Coronary artery (tissue), 2 donors: ENCODE results near the gene CHST15.

Experiments used
- DNase-seq: peaks from one replicate; pipeline ENCODE4 v3.0.0-alpha.2; 2017; ENCODE audit warnings: low spot score
- H3K27ac ChIP-seq, 2 donors: fragments of 200-600 bp; sonication (generic); one replicate each; pipeline ENCODE4 v1.5.1; 2016 to 2019
- H3K4me3 ChIP-seq: fragments of 200-600 bp; sonication (generic); 2 replicates; pipeline ENCODE4 v1.5.1; 2016; ENCODE audit warnings: mild to moderate bottlenecking, moderate library complexity
- TF ChIP-seq, protein P1 (sequence below): fragments of 200-600 bp; sonication (generic); IDR thresholded peaks from one replicate; pipeline ENCODE4 v1.5.1; 2019; ENCODE audit warnings: antibody characterized with exemption

The CHST15 gene

DNA sequence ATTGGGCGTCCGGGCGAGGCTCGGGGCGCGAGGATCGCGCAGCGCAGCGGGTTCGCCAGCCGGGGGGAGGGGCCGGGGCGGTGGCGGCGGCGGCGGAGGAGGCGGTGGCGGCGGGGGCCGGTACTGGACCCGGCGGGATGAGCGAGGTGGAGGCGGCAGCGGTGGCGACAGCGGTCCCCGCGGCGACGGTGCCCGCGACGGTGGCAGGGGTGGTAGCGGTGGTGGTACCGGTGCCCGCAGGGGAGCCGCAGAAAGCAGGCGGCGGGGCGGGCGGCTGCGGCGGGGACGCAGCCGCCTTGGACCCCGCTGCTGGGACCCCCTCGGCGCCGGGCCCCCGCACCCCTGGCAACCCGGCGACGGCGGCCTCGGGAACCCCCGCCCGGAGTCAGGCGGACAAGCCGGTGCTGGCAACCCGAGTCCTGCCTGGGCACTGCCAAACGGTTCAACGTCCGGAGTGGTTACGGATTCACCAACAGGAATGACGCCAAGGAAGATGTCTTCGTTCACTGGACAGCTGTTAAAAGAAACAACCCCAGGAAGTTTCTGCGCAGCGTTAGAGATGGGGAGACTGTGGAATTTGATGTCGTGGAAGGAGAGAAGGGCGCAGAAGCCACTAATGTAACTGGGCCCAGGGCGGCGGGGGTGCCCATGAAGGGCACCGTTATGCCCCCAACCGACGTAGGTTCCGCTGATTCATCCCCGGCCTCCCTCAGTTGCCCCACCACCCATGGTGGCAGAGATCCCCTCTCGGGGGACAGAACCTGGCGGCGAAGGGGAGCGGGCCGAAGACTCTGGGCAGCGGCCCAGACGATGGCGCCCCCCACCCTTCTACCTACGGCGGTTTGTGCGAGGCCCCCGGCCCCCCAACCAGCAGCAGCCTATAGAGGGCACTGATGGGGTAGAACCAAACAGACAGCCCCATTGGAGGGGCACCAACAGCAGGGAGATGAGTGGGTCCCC lies 101.5 kb downstream of the CHST15 start:
- Histone ChIP-seq H3K27ac (no peak overlapping the region), H3K4me3 (peak overlapping the region; percentile 43)
- TF ChIP-seq, protein P1, sequence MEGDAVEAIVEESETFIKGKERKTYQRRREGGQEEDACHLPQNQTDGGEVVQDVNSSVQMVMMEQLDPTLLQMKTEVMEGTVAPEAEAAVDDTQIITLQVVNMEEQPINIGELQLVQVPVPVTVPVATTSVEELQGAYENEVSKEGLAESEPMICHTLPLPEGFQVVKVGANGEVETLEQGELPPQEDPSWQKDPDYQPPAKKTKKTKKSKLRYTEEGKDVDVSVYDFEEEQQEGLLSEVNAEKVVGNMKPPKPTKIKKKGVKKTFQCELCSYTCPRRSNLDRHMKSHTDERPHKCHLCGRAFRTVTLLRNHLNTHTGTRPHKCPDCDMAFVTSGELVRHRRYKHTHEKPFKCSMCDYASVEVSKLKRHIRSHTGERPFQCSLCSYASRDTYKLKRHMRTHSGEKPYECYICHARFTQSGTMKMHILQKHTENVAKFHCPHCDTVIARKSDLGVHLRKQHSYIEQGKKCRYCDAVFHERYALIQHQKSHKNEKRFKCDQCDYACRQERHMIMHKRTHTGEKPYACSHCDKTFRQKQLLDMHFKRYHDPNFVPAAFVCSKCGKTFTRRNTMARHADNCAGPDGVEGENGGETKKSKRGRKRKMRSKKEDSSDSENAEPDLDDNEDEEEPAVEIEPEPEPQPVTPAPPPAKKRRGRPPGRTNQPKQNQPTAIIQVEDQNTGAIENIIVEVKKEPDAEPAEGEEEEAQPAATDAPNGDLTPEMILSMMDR: no peak
- peak; percentile 55 for DNase-seq

DNA sequence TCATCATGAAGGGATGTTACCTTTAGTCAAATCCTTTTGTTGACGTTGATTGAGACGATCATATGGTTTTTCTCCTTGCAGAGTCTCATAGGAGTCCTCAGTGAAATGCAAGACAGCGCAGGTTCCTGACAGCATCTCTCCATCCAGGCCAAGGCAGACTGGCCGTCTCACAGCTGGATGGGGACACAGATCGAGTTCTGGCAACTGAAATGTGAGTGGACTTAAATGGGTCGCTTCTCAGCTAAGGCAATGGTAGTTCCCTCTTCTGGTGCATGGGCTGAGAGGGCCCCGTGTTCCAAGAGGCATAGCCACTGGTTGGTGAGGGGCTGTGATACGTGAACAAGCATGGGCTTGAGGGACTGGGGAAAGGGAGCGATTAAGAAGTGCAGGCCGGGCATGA lies 102.5 kb downstream of the CHST15 start:
- Histone ChIP-seq H3K4me3 (no peak overlapping the region), H3K27ac (no peak overlapping the region)
- DNase-seq: peak; percentile 63
- TF ChIP-seq, protein P1: no peak

DNA sequence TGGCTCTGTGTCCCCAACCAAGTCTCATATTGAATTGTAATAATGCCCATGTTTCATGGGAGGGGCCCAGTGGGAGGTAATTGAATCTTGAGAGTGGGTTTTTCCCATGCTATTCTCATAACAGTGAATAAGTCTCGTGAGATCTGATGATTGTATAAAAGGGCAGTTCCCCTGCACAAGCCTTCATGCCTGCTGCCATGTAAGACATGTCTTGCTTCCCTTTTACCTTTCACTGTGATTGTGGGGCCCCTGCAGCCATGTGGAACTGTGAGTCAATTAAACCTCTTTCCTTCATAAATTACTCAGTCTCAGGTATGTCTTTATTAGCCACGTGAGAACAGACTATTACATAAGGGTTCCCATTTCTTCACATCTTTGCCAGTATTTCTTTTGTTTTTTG lies 104.7 kb downstream of the CHST15 start:
- TF ChIP-seq, protein P1: no peak
- Histone ChIP-seq H3K27ac (no peak overlapping the region), H3K4me3 (no peak overlapping the region)
- no peak for DNase-seq

DNA sequence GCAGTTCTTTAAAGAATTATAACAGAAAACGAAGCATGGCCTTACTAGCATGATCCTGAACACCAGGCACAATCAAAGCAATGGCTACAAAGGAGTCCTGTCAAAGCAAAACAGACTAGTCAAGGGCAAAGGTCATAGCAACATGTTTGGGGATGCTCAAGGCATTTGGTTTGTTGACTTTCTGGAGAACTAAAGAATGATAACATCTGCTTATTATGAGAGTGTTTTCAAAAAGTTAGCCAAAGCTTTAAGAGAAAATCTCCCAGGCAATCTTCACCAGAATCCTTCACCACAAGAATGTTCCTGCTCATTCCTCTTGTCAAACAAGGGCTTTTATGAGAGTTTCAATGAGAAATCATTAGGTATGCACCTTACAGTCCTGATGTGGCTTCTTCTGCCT lies 106.7 kb downstream of the CHST15 start:
- H3K27ac ChIP-seq: no peak overlapping the region
- no peak for DNase-seq

DNA sequence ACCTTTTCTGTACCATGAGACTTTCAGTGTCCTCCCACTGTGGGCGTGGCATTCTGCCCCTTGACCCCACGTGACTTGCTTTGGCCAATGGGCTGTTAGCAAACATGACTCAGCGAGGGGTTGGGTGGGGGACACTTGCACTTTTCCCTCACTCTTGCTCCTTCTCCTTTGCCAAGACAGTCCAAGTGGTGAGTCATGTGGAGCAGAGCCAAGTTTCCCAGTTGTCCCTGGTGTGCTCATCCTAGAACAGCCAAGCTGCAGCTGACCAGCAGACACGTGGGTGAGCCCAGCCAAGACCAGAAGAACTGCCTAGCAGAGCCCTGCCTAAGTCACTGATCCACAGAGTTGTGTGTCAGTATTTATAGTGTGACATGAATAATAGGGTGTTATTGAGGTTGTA lies 119.0 kb downstream of the CHST15 start:
- H3K4me3 ChIP-seq: no peak overlapping the region
- no peak for DNase-seq
- no peak overlapping the region for H3K27ac ChIP-seq
- TF ChIP-seq, protein P1: no peak

More for the DNA sequence above, 106.7 kb downstream of the CHST15 start:
- TF ChIP-seq, protein P1: no peak
- no peak overlapping the region for H3K4me3 ChIP-seq

DNA sequence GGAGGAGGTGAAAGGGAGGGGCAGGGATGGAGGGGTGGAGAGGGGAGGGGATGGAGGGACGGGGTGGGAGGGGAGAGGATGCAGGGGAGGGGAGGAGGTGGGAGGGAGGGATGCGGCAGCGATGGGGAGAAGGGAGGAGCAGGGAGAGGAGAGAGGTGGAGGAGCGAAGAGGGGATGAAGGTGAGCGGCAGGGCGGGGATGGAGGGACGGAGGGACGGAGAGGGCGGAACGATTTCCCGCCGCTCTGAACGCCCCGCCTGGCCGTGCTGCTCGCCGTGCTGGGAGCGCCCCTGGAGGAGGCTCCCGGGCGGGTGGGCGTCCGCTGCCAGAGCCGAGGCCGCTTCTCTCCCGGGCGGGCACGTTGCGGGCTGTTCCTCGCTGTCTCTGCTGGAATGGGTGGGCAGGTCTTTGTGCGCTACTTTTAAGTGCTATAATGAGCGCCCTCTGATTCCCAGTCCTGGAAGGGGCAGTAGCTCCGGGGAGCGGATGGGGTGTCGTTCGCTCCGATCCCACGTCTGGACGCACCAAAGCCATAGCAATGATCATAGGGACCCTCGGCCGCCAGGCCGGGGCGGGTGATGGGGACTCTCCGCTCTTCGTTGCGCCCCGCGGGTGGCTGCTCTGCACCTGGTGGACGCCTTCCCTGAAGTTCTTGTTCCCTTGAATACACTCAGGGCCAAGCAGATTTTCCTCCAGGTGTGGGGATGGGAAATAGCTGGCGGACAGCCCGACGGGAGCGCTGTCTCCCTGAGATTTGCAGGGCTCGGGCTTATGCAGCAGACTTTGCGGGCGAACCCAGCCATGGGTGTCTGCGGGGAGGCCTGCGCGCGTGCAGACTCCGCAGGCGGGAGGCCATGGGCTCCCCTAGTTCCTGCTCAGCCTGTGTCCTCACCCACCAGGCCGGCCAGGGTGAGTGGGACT lies 120.7 kb downstream of the CHST15 start:
- Histone ChIP-seq H3K27ac (no peak overlapping the region), H3K4me3 (peak overlapping the region; percentile 54)
- no peak for DNase-seq
- TF ChIP-seq, protein P1: no peak
